Esophagus muscularis mucosa (tissue), 4 donors: Measurements from ENCODE around the gene CFAP70.

Source experiments
- CTCF ChIP-seq, 3 experiments: fragments of 200-600 bp in 2 of 3; fragments of 450-650 bp in 1 of 3; sonication (generic) in 2 of 3; IDR thresholded peaks; one replicate each; pipeline ENCODE4 v1.5.1; 2017 to 2019; ENCODE audit warnings: antibody characterized with exemption in 3 of 3, mild to moderate bottlenecking in 2 of 3, moderate library complexity in 1 of 3
- EP300 ChIP-seq: sonication (generic); formaldehyde crosslinking; IDR thresholded peaks from one replicate; pipeline ENCODE4 v1.6.1; 2017; ENCODE audit warnings: antibody characterized with exemption
- POLR2A ChIP-seq: fragments of 450-650 bp; IDR thresholded peaks from one replicate; pipeline ENCODE4 v1.6.1; 2017; ENCODE audit warnings: antibody characterized with exemption, moderate library complexity, mild to moderate bottlenecking, low read depth

GRCh38 chr10:73407495-73407894, 48.8 kb upstream of the CFAP70 start:
- TF ChIP-seq CTCF (IDR thresholded peaks at IDR 0.05) (no peak), POLR2A (no peak), EP300 (no peak)
